Fibroblast of mammary gland (primary cell): ENCODE measurements around the gene ACTL9.

Experiments used
- DNase-seq: peaks from one replicate; pipeline ENCODE4 v3.0.0-alpha.2; 2010; ENCODE audit warnings: low read depth
- H3K4me3 ChIP-seq: 2 replicates; pipeline ENCODE4 v1.5.1; 2011; ENCODE audit warnings: low read depth, mild to moderate bottlenecking, low read length, moderate library complexity; ENCODE audit not compliant: control insufficient read depth
- TF ChIP-seq, protein P1 (sequence below): conservative IDR thresholded peaks from 2 replicates; pipeline ENCODE4 v1.5.1; 2011; ENCODE audit warnings: low read depth, low read length, inconsistent platforms; ENCODE audit not compliant: control insufficient read depth, insufficient read depth

The ACTL9 gene

DNA sequence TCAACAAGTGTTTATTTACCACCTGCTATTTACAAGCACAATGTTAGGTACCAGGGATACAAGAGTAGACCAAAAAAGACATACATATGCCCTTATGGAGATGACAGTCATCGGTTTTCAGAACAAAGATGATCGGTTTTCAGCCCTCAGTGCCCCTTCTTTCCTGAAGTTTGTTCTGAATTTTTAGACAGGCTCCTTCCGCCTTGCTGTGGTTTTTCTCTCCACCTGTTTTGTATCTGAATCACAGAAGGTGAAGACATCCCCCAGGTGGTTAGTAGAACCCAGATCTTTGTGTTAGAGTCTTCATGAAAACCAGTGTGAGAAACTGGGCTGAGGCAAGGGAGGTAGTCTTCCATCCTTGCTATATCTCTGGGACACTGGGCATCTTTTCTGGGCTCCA, 23.5 kb downstream of the ACTL9 start:
- TF ChIP-seq, protein P1, sequence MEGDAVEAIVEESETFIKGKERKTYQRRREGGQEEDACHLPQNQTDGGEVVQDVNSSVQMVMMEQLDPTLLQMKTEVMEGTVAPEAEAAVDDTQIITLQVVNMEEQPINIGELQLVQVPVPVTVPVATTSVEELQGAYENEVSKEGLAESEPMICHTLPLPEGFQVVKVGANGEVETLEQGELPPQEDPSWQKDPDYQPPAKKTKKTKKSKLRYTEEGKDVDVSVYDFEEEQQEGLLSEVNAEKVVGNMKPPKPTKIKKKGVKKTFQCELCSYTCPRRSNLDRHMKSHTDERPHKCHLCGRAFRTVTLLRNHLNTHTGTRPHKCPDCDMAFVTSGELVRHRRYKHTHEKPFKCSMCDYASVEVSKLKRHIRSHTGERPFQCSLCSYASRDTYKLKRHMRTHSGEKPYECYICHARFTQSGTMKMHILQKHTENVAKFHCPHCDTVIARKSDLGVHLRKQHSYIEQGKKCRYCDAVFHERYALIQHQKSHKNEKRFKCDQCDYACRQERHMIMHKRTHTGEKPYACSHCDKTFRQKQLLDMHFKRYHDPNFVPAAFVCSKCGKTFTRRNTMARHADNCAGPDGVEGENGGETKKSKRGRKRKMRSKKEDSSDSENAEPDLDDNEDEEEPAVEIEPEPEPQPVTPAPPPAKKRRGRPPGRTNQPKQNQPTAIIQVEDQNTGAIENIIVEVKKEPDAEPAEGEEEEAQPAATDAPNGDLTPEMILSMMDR = no peak
- DNase-seq = no peak
- H3K4me3 ChIP-seq = no peak overlapping the region

DNA sequence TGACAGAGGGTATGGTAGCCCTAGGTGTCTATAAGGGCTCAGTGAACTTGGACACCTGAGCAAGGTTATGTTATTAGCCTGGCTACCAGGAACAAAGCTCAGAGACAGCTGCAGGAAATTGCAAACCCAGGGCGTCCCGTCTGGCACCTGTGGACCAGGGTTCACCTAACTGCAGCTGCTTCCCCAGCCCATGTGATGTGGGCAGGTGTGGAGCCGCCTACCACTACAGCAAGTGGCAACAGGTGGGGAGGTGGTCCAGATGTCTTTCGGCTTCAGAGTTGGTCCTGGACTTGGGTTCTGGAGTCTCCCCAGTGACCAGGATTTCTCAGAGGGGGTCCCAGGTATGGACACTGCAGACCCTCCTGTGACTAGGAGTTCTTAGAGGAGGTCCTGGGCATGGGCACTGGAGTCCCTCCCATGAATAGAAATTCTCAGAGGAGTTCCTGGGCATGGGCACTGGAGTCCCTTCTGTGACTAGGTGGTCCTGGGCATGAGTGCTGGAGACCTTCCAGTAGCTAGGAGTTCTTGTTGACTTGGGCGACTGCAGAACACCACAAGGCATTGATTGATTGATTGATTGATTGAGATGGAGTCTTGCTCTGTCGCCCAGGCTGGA, 25.2 kb downstream of the ACTL9 start:
- H3K4me3 ChIP-seq = no peak overlapping the region
- no peak for DNase-seq
- TF ChIP-seq, protein P1 = no peak

DNA sequence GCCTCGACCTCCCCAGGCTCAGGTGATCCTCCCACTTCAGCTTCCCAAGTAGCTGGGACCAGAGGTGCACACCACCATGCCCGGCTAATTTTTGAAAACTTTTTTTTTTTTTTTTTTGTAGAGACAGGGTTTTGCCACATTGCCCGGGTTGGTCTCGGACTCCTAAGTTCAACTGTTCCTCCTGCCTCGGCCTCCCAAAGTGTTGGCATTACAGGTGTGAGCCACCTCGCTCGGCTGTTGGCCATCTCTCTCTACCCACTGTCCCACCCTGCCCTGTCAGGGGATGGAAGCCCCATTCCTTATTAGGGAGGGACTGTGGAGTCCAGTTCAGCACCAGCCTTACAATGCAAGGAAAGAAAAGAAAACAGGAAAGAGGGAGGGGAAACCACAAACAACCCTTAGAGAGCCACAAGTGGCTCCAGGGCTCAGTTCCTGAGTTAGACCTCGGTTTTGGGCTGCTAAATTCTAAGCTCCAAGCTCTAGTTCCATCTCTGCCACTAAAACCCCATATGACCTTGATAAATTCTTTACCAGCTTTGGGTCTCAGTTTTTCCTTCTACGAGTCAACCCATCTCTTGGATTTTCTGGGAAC, 31.7 kb downstream of the ACTL9 start:
- no peak overlapping the region for H3K4me3 ChIP-seq
- TF ChIP-seq, protein P1 = no peak
- DNase-seq = no peak

GRCh38 chr19:8665468-8666213, 33.0 kb downstream of the ACTL9 start:
- no peak overlapping the region for H3K4me3 ChIP-seq
- TF ChIP-seq, protein P1 = no peak
- no peak for DNase-seq

DNA sequence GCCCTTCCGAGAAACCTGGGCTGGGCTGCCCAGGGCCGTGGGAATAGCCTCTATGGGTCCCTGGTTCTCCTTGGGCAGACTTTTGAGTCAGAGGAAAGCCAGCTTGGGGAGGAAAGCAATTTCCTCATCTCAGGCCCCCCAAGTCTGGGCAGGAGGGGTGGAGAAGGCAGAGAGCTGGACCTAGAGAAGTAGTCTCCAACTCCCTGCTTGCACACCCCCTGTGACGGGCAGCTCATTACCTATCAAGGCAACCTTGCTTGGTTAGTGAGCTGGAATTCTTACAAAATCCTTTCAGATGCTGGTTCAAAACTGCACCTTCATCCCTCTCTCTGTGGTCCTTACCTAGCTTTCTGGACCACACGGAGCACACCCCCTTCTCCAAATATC, 33.9 kb downstream of the ACTL9 start:
- no peak for DNase-seq
- no peak overlapping the region for H3K4me3 ChIP-seq
- TF ChIP-seq, protein P1 = no peak

DNA sequence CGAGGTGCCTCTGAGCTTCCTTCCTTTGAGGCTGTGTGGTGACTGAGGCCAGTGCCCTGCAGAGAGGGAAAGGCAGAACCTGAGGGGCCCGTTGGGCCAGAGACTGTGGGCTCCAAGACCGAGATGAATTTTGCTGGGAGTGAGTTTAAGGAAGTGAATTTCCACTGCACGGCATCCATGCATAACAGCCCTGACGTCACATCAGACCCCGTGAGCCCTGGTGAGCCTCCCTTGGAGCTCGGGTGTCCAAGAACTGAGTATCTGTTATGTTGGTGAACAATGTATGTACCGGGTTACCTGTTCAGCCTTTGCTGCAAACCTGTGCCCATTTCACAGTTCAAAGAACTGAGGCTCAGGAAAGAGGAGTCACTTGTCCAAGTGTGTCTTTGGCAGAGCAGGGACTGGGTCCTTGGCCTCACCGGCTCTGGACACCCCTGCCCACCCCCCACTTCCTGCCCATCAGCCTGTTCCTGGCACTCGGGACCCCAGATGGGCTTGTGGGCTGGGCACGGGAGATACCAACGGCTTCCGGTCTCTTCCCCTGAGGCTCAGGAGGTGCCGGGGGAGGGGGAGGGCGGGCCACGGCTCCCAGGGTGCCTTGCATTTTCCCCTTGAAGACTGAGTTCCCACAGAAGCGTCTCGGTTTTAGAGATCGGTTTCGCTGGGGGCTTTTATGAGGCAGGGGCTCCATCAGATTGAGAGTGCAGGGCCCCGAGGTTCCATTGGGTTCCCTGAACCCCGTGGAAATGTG, 34.5 kb downstream of the ACTL9 start:
- H3K4me3 ChIP-seq = no peak overlapping the region
- TF ChIP-seq, protein P1 = no peak
- DNase-seq = no peak
